Right lobe of liver (tissue), 4 donors: ENCODE results near the gene ZFP64.
"Not testable (repeated sequence)": the region's sequence is repeated elsewhere in the genome, so short reads cannot be mapped to it uniquely, and the experiment has no call there.

ENCODE experiments used
- POLR2A ChIP-seq: fragments of 450-650 bp; IDR thresholded peaks from one replicate; pipeline ENCODE4 v1.6.1; 2017; ENCODE audit warnings: antibody characterized with exemption, mild to moderate bottlenecking
- TF ChIP-seq, protein P1 (sequence below), 4 donors: fragments of 200-600 bp in 3 of 4; fragments of 450-650 bp in 1 of 4; IDR thresholded peaks; one replicate each; pipeline versions ENCODE4 v1.5.1 to v1.8.0; 2016 to 2022; ENCODE audit warnings: antibody characterized with exemption in 4 of 4, mild to moderate bottlenecking in 2 of 4
- donor health status: DM: no; HTN: no; CAD: no.
- donor health status: DM: no; HTN: no; CAD: no.
- donor health status: DM: no; HTN: yes; CAD: no.

DNA sequence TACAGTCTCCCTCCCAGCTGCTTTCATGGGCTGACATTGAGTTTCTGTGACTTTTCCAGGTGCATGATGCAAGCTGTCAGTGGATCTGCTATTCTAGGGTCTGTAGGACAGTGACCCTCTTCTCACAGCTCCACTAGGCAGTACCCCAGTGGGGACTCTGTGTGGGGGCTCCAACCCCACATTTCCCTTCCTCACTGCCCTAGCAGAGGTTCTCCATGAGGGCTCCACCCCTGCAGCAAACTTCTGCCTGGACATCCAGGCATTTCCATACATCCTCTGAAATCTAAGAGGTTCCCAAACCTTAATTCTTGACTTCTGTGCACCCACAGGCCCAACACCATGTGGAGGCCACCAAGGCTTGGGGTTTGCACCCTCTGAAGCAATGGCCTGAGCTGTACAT lies 29.3 kb upstream of the ZFP64 start:
- TF ChIP-seq, protein P1, sequence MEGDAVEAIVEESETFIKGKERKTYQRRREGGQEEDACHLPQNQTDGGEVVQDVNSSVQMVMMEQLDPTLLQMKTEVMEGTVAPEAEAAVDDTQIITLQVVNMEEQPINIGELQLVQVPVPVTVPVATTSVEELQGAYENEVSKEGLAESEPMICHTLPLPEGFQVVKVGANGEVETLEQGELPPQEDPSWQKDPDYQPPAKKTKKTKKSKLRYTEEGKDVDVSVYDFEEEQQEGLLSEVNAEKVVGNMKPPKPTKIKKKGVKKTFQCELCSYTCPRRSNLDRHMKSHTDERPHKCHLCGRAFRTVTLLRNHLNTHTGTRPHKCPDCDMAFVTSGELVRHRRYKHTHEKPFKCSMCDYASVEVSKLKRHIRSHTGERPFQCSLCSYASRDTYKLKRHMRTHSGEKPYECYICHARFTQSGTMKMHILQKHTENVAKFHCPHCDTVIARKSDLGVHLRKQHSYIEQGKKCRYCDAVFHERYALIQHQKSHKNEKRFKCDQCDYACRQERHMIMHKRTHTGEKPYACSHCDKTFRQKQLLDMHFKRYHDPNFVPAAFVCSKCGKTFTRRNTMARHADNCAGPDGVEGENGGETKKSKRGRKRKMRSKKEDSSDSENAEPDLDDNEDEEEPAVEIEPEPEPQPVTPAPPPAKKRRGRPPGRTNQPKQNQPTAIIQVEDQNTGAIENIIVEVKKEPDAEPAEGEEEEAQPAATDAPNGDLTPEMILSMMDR (IDR thresholded peaks at IDR 0.05): not testable (repeated sequence)
- not testable (repeated sequence) for TF ChIP-seq POLR2A
